ENCODE results near the gene B3GALT5. TPM values are rescaled to one million over a fixed set of nuclear protein-coding genes. Genes with fewer than 3 reads are reported as not detected.

The B3GALT5 gene
- total RNA-seq, 4 donors from 2014 or later, result 0.27 to 7.4 (median 4.3) TPM

GRCh38 chr21:39644062-39644560 is 31.4 kb downstream of the B3GALT5 start:
- intact Hi-C loops (cut with DNase I), result no loop called here
- TF ChIP-seq CTCF (IDR thresholded peaks at IDR 0.05) (no peak), POLR2A (IDR thresholded peaks at IDR 0.05) (no peak)
- Histone ChIP-seq H3K27me3 (no peaks in the 10 kb centered on the region), H3K27ac (no peak overlapping the region), H3K9me3 (no peaks in the 10 kb centered on the region), H3K4me1 (peaks cover 14 to 23% of the 10 kb centered on the region in 2 donors), H3K4me3 (replicated peaks in 1 of 3) (no peak overlapping the region), H3K36me3 (no peaks in the 10 kb centered on the region)
- no peak for DNase-seq
- 82 to 85% methylated on average over 6 of the region's 6 CpGs for WGBS, 2 donors

- intact Hi-C loops (cut with DNase I), result no loop called here
- H3K4me3 ChIP-seq (replicated peaks in 1 of 3), result no peak overlapping the region
- H3K9me3 ChIP-seq, result no peaks in the 10 kb centered on the region
- H3K4me1 ChIP-seq, result peaks cover 8 to 12% of the 10 kb centered on the region in 2 donors
- H3K27ac ChIP-seq, result no peak overlapping the region
- WGBS, 2 donors, result 76 to 82% methylated on average over 3 of the region's 3 CpGs
- TF ChIP-seq POLR2A (IDR thresholded peaks at IDR 0.05) (no peak), CTCF (IDR thresholded peaks at IDR 0.05) (no peak)
- DNase-seq, result no peak
- no peaks in the 10 kb centered on the region for H3K27me3 ChIP-seq
- H3K36me3 ChIP-seq, result no peaks in the 10 kb centered on the region
Observed at GRCh38 chr21:39645331-39645730, 32.6 kb downstream of the B3GALT5 start.

GRCh38 chr21:39647476-39647875 is 34.7 kb downstream of the B3GALT5 start:
- H3K36me3 ChIP-seq, result no peaks in the 10 kb centered on the region
- no peaks in the 10 kb centered on the region for H3K9me3 ChIP-seq
- no peak for TF ChIP-seq CTCF (IDR thresholded peaks at IDR 0.05)
- no peak for TF ChIP-seq POLR2A (IDR thresholded peaks at IDR 0.05)
- no peak overlapping the region for H3K4me3 ChIP-seq (replicated peaks in 1 of 3)
- intact Hi-C loops (cut with DNase I), result no loop called here
- peaks cover 4 to 18% of the 10 kb centered on the region in 2 donors for H3K4me1 ChIP-seq
- 78 to 87% methylated on average over 6 of the region's 6 CpGs for WGBS, 2 donors
- no peak for DNase-seq
- H3K27ac ChIP-seq, result no peak overlapping the region
- no peaks in the 10 kb centered on the region for H3K27me3 ChIP-seq

- Histone ChIP-seq H3K36me3 (no peaks in the 10 kb centered on the region), H3K4me1 (peaks cover 0 to 18% of the 10 kb centered on the region in 2 donors), H3K27me3 (no peaks in the 10 kb centered on the region), H3K4me3 (replicated peaks in 1 of 3) (no peak overlapping the region), H3K9me3 (no peaks in the 10 kb centered on the region), H3K27ac (no peak overlapping the region)
- intact Hi-C loops (cut with DNase I), result no loop called here
- no peak for TF ChIP-seq POLR2A (IDR thresholded peaks at IDR 0.05)
- TF ChIP-seq CTCF (IDR thresholded peaks at IDR 0.05), result no peak
- 79 to 85% methylated on average over 6 of the region's 6 CpGs for WGBS, 2 donors
- no peak for DNase-seq
Observed at GRCh38 chr21:39648879-39649278, 36.1 kb downstream of the B3GALT5 start.

- Histone ChIP-seq H3K4me1 (peaks cover 0 to 18% of the 10 kb centered on the region in 2 donors), H3K9me3 (no peaks in the 10 kb centered on the region), H3K27ac (no peak overlapping the region), H3K36me3 (no peaks in the 10 kb centered on the region), H3K27me3 (no peaks in the 10 kb centered on the region), H3K4me3 (replicated peaks in 1 of 3) (no peak overlapping the region)
- WGBS, 2 donors, result 89 to 97% methylated on average over 5 of the region's 5 CpGs
- intact Hi-C loops (cut with DNase I), result no loop called here
- no peak for TF ChIP-seq CTCF (IDR thresholded peaks at IDR 0.05)
- TF ChIP-seq POLR2A (IDR thresholded peaks at IDR 0.05), result no peak
- DNase-seq, result no peak
Observed at GRCh38 chr21:39649526-39649925, 36.8 kb downstream of the B3GALT5 start.
